HG03139 (cell line): ENCODE results near the gene DGKG.

Experiments
- ATAC-seq: cut with Tn5 transposase; IDR thresholded peaks from one replicate; pipeline ENCODE4 v1.9.1; 2021; ENCODE audit not compliant: unreplicated experiment

DGKG gene

GRCh38 chr3:186247821-186248814 is 113.9 kb downstream of the DGKG start:
- no peak for ATAC-seq

- no peak for ATAC-seq
Measured at GRCh38 chr3:186246941-186247340, 115.1 kb downstream of the DGKG start.

- ATAC-seq = no peak
Measured at GRCh38 chr3:186244016-186244415, 118.0 kb downstream of the DGKG start.

GRCh38 chr3:186241910-186242821 is 119.9 kb downstream of the DGKG start:
- peak; percentile 86 for ATAC-seq

- no peak for ATAC-seq
Measured at GRCh38 chr3:186239321-186239720, 122.7 kb downstream of the DGKG start.

- ATAC-seq = no peak
Measured at GRCh38 chr3:186237915-186238314, 124.1 kb downstream of the DGKG start.

- no peak for ATAC-seq
Measured at GRCh38 chr3:186236357-186237020, 125.5 kb downstream of the DGKG start.

- peak; percentile 92 for ATAC-seq
Measured at GRCh38 chr3:186235554-186235953, 126.5 kb downstream of the DGKG start.

GRCh38 chr3:186234152-186234551 is 127.9 kb downstream of the DGKG start:
- ATAC-seq = no peak

- no peak for ATAC-seq
Measured at GRCh38 chr3:186226482-186226881, 135.6 kb downstream of the DGKG start.

GRCh38 chr3:186225603-186226002 is 136.4 kb downstream of the DGKG start:
- ATAC-seq = no peak

- no peak for ATAC-seq
Measured at GRCh38 chr3:186224041-186224610, 137.9 kb downstream of the DGKG start.

- ATAC-seq = no peak
Measured at GRCh38 chr3:186223476-186223875, 138.6 kb downstream of the DGKG start.

- no peak for ATAC-seq
Measured at GRCh38 chr3:186221760-186222378, 140.2 kb downstream of the DGKG start.

- no peak for ATAC-seq
Measured at GRCh38 chr3:186220911-186221645, 141.0 kb downstream of the DGKG start.

- ATAC-seq = no peak
Measured at GRCh38 chr3:186220365-186220764, 141.7 kb downstream of the DGKG start.

- no peak for ATAC-seq
Measured at GRCh38 chr3:186219211-186219638, 142.8 kb downstream of the DGKG start.

- no peak for ATAC-seq
Measured at GRCh38 chr3:186218421-186218820, 143.6 kb downstream of the DGKG start.

- ATAC-seq = peak; percentile 76
Measured at GRCh38 chr3:186217820-186218164, 144.2 kb downstream of the DGKG start.
